NCI-H446 (cell line): ENCODE data around the gene OSM.

ENCODE experiments used
- DNase-seq, 2 experiments: peaks; one replicate each; lab custom pipeline; 2025; lab: John Stamatoyannopoulos, UW

The OSM gene

DNA sequence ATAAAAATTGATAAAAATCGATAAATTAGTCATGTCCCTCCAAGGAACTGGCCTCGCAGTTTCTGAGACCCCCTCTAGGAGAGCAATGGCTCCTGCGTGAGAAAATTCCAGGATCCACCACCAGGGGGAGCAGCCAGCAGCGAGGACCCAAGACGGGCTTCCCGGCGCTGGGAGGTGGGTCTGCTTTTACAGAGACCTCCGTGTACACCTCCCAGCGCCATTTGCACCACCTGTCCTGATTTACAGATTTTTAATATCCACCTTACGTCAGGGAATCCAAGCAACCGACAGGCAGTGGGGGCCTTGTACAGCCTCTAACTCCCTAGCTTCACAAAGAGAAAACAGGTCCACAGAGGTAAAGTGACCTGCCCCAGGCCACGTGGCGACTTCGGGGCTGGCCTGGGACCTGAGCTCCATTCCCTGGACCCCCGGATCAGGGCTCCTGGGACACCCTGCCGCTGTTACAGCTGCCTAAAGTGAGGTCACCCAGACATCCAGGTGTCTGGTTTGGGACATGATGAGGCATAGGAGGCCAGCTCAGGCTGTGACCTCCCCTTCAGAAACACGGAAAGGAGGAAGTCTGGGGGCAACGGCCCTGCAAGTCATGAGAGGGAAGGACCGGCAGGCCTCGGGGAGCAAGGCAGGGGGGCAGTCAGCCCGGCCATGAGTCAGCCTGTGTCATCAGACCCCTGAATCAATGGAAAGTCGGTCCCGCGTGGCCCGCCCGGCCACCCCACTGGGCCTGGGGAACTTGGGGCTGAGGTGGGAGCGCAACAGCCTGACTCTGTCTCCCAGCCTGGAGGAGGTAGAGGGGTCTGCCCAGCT lies 3.5 kb downstream of the OSM start:
- DNase-seq = peak; percentile 50 to 84

DNA sequence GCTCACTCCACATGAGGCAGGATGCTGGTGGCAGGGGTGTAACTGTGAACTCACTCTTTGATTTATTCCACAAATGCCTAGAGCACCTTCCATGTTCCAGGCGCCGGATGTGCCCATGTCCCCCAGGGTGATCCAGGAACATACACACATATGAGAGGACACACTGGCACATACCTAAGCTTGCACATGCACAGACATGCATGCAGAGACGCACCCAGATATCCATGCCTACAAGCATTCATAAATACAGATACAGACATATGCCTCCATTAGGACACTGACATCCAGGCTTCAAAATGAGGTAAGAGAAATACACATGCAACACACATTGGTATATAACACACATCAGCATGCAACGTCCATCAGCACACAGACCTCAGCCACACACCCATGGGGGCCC lies 4.5 kb downstream of the OSM start:
- no peak for DNase-seq

DNA sequence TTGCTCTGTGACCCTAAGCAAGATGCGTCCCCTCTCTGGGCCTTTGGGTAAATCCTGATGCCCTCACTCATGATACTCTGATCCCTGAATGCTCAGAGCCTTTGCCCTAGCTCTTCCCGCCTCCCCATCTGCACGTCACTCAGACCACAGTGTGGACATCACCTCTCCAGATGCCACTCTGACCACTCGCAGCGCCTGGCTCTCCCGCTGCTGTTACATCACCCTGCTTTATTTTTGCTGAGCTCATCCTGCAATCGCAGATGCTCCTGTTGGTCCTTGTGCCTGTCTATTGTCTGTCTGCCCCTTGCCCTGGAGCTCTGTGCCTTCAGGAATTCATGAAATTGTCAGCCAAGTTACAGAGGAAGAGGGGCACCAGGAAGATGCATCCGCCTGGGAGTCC lies 5.5 kb downstream of the OSM start:
- DNase-seq = no peak

DNA sequence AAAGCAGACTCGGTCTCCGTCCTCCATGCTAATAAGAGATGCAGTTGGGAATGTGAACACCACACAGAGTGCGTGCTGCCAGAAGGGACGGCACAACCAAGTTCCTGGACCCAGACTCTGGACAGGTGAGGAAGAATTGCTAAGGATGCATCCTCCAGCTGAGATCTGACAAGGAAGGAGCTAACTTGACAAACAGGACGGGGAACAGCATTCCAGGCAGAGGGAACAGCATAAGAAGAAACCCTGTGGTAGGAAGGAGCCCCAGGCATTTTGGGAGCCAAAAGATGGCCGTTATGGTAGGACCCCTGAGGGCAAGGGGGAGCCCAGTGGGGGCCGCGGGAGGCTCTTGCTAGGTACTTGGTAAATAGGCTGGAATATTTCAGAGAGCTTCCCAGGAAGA lies 6.0 kb downstream of the OSM start:
- no peak for DNase-seq

DNA sequence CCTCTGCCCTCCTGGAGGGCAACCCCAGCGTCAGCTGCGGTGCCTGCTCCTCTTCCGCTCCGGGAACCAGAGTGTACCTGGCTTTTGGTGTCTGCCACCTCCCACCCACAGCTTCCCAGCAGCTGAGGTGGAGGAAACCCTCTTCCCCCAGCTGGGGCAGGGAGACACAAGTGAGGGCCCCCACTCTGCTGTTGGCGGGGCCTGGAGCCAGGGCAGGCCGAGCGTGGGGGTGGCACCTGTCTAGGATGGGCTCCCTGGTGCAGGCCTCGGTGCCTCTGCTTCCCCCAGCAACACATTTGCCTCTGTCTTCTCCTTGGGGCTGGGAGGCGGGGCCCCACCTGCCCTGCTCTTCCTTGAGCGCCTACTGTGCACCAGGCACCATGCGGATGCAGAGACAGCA lies 6.4 kb downstream of the OSM start:
- no peak for DNase-seq

DNA sequence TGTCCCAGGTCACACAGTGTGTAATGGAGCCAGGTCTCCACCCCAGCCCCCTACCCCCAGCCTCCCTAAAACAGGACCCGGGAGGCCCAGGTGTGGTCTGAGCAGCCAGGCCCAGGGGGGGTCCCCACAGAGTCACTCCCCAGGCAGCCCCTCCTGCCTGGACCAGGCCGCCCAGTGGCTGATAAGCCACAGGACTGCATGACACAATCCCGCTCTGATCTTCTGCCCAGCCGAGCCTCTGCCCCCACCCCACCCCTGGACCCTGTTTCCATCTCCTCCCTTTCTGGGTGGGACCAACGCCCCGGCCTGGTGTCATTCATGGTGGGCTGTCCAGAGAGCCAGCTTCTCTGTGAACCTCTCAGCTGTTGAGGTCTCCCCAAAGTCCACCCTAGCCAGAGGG lies 12.3 kb downstream of the OSM start:
- DNase-seq = no peak

DNA sequence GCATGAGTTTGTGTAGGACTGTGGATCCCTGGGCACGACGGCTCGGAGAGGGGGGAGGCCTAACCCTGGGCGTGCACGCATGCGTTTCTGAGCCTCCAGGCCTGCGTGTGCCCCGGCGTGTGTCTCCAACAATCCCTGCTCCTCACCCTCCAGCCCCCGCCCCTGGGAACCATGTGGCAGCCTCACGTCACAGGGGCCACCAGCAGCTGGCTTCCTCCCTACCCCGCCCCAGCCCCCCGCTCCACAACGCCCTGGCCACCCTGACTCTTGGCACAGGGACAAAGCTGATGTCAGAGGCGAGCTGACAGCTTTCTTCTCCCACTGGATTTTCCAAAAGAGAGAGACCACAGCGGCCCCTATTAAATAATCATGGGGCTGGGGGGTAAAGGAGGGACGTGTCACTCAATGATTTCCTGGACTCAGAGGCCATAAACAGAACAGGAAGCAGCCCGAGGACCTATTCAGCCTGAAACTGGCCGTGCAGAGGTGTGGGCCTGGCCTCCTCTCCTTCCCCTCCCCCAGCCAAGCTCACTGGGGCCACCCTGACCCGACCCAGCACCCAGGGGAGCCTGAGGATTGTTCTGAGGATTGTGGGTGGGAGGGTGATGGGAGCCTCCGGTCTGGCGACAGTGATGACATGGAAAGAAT lies 13.3 kb downstream of the OSM start:
- DNase-seq = peak in 1 of 2 experiments; percentile 36

DNA sequence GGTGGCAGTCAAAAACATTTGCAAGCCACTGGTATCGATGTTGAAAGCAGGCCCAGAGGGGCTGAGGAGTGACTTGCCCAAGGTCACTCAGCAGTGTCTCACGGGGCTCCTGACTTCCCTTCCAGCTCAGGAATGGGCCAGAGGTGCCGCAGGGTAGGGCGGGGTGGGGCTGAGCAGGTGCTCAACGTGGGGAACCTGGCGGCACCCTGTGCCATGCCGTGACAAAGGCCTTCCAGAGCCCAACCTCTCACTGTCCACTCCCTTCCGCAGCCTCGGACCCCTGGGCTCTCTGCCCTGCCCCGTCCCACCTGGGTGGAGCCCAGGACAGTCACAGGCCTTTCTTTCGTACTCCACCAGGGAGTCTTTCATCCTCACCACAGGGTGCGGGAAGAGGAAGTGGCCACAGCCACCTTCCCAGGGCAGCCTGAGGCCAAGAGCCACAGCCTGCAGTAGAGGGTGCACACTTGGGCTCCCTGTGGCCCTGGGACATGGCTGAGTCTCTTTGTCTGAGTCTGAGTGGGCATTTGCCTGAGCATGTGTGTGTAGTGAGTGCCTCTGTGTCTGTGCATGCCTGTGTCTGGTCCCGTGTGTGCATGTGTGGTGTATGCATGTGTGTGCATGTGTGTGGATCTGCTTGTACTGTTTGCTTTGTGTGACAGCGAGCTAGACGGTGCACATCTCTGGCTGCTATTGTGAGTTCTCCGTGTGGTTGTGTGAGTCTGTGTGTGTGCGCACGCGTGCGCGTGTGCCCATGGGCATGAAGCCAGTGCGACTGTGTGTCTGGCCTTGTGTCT lies 14.0 kb downstream of the OSM start:
- DNase-seq = no peak

DNA sequence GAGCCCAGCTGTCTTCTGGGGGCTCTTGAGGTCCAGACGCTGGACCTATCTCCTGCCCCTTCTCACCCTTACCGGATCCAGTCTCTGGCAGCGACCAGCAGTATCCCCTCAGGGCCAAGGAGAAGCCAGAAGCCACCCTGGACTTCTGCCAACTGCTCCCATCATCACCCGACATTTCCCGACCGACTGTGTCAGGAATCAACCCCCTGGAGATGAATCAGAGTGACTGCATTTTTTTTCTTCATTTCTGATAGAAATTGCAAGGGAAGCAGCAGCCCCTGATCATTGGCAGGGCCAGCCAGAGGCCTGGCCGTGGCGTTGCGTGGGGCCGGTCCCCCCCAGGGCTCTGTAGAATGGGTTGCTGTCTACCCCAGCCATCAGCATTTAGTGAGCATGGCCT lies 14.9 kb downstream of the OSM start:
- no peak for DNase-seq

DNA sequence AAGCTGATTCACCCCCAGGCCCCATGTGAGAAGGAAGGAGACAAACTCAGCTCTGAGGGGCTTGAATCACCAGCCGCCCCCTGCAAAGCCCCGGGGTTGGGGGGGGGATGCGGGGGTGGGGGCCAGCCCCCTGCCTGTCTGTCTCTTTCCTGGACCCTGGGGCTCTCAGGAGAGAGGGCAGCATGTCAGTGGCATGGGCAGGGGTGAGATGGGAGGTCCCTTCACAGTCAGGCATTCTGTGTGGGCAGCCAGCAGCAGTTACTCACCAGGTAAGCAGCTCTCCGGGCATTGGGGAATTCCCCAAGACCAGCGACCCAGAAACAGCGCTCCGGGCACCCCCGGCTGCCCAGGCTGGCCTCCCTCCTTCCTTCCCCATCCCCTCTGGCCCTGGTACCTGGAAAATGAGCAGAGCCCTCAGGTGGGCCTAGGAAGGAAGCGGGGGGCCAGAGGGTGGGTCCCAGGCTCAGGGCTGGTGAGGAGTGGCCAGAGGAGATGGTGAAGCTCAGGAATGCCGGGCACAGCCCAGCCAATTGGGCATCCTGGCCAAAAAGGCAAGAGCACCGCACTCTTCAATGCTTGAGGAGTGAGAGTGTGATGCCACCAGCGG lies 15.9 kb downstream of the OSM start:
- no peak for DNase-seq

DNA sequence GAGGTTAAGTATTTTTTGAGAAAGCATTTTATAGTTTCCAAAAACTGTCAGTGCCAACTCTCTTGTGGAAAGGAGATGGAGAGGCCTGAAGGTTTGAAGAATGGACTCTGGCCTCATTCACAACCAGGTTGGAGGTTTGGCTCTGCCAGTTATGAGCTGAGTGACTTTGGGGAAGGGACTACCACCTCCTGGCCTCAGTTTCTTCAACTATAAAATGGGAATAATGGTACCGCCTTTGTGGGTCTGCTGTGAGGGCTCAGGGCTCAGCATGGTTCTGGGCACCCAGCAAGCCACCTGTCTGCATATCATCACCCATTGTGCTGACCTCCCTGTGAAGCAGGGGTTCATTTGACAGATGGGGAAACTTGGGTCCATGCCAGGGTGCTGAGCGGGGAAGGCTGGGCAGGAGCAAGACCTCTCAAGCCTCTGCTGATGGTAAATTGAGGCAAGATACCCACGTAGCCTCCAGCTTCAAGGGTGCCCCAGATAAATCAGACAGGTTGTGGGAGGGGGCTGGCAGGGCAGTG lies 16.5 kb downstream of the OSM start:
- no peak for DNase-seq

DNA sequence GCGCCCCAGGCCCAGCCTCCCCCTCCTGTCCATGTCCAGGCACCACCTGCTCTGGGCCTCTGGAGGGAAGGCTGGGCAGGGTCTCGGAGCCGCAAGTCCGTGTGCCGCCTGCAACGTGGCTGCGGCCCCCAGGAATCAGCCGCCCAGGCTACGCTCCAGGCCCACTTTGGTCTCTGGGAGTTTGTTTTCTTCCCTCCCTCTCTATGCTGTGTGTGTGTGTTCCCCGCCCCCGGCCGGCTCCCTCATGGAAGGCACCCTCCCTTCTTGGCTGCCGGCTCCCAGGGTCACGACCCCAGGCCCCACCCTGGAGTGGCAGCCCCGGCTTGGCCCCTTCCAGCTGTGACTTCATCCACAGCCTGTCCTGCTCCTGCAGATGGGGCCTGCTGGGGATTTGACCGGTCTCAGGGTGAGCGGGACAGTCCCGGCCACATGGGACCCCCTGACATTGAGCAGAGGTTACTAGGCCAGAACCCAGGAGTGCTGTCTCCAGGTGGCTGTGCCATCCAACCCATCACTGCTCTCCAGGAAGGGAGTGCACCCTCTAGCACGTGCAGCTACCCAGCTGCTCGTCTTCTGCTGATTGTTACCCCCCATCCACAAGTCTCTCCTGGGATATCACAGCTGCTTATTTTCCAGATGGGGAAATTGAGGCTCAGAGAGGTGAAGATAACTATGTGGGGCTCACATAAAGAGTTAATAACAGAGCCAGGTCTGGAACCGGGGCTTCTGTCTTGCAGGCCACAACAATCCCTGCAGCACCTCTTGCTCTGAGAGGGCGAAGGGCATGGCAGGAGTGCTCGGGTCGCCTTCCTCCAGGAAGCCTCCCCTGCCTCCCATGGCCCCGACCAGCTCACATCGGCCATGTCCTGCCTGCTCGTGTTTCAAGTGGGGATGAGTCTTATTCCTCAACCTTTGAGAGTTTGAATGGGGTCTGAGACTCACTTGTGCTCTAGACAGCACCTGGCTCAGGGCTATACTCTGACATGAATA lies 17.3 kb downstream of the OSM start:
- no peak for DNase-seq

DNA sequence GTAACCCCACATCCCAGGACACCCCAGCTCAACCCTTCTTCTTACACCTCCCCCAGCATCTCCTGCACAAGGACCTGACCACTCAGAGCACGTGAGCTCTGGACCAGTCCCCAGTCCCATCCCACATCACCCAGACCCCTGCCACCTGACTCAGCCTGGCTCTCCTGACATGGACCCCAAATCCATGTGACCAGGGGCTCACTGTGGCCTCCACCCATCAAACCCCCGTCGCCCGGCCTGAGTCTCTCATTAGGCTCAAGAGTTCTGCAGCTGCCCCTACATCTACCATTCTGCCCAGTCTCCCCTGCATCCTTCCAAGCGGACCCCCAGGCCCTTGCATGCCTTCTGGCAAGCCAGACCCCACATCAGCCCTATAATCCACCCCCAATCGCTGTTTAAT lies 18.2 kb downstream of the OSM start:
- DNase-seq = no peak

DNA sequence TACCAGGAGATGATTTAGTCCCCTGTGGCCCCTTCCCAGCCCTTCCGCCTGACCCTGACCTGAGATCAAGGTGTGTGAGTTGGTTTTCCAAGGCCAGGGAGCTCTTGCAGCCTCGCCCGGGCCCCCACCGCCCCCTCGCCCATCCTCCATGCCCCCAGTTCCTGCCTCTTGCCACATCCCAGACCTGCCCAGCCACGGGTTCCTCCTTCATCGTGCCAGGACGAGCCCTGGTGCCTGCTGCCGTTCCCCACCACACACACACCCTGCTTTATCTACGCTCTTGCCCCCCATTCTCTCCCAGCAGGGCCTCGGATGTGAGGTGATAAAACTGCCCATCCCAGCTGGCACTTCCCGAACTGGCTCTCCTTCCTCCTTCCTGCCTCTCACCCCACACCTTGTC lies 18.7 kb downstream of the OSM start:
- no peak for DNase-seq

DNA sequence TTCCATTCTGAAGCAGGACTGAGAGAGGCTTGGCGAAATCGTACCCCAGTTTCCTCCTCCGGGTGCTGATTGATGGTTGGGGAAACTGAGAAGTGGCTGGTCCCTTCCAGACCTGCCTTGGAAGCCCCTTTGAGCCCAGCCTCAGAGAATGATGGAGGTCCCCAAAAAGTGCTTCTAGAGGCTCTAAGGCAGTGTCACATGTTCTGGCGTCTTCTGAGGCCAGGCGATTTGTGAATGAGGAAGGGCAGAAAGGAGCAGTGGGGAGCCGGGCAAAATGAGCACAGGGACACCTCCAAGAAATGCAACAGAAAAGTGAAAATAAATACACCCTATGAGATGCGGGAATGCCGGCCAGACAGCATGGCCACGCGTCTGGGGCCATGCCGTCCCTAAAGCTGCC lies 19.1 kb downstream of the OSM start:
- DNase-seq = no peak

DNA sequence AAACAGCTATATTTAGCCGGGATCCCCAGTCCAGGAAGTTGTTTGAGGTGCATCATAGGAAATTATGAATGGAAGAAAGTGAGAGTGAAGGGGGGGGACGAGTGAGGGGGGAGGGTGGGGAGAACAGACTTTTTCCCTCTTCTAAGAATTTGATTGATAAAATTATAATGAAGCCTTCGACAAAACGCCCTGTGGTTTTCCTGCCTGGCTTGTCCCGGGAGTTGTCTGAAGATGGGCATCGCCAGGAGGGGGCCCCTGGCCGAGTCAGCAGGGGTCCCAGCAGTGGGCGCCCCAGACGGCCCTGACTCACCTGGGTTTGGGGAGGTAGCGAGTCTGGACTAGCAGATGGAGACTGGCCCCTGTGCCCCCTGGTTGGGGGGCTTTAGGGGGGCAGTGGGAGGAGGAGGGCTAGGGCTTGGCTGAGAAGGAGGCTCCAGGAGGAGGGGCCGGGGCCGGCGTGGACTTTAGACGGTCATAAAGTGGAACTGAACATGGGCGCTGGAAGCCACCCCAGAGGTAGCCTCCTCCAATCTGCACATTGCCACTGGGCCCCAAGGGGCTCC lies 19.8 kb downstream of the OSM start:
- no peak for DNase-seq

DNA sequence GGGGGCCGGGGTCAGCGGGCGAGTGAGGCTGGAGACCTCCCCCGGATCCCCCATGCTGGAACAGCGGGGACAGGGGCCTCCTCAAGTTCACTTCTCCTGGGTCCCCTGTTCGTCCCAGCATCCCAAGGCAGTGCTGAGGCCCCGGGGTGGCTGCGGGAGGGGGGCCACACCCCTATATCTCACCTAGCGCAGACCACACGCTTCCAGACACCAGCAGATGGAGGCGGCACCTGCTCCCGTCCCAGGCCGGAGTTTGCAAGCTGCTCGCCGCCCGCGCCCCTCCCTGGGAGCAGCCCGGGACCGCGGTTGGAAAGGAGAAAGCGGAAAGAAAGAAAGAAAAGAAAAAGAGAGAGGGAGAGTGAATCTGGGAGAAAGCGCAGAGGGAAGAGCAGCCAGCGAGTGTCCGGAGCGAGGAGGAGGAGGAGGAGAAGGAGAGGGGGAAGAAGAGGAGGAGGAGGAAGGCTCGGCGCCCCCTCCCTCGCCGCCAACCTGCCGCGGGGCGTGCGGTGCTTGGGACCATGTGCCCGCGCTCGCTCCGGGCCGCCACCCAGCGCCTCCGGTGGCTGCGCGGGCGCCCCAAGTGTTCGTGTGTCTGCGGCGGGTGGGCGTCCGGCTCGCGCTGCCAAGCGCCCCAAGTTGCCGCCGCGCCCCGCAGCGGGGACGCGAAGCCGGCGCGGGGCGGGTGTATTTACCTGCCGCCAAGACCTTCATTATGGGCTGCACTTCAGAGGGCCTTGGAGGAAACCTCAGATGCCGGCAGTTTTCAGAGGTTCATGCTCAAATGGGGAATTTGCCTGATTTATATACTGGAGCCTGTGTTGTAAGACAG lies 20.5 kb downstream of the OSM start, which contains the start of gene LIF:
Gene LIF (minus strand): TSS at position 775 of the 829 bp plus-strand sequence. CDS start 64 bp downstream, at position 711.
- peak in 1 of 2 experiments; percentile 31 for DNase-seq

DNA sequence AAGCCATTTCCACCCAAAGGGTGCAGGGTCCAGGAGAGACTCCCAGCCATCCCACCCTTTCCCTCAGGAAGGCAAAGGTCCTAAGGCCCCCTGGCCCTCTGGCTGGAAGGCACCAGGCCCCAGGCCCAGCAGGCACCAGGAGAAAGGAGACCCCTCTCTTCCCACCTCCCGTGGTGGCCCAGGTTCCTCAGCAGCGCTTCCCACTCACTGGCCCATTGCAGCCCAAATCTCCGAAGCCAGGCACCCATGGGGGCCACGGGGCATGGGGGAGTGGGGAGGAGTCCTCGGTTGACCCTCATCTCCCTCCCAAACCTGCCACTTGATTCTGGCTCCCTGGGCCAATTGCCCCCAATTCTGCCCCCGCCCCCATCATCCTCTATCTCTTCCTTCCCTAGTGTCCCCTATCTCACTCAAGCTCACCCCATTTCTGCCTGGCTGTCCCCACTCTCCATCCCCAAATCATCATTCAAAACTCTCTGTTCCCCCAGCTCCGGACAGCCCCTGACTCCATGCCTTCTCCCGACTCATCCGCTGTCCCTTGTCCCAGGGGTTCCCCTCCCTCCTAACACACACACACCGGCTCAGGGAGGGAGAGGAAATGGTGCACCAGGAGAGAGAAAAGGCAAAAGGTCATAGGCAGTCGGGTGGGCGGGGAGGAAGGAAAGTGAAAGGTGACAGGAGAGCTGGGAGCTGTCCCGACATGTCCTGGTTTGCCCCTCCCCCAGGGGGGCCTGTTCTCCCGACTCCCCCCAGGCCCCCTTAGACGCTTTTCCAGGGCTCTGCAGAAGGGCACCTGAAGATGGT lies 21.3 kb downstream of the OSM start:
- no peak for DNase-seq

DNA sequence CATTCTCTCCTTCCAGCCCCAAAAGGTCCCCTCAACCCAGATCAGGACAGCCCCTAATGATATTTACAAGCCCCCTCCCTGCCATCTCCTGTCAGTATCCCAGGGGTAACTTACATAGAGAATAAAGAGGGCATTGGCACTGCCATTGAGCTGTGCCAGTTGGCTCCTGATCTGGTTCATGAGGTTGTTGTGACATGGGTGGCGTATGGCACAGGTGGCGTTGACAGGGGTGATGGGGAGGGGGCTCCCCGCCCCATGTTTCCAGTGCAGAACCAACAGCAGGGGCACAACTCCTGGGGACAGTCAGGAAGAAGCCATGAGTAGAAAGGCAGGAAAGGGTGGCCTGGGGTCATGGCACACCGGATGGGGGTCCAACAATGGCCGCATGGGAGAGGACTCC lies 22.0 kb downstream of the OSM start:
- no peak for DNase-seq
